OCI-LY1 (cell line): Measurements from ENCODE around the gene TNFRSF21.

Experiments used
- H2AFZ ChIP-seq: fragments of 200-600 bp; sonication (generic), shearing (Covaris generic); 2 replicates; pipeline ENCODE4 v1.6.0; 2014; ENCODE audit warnings: antibody characterized with exemption, mild to moderate bottlenecking, low read length
- H3F3A ChIP-seq: fragments of 200-600 bp; sonication (generic), shearing (Covaris generic); 2 replicates; pipeline ENCODE4 v1.6.0; 2014; ENCODE audit warnings: mild to moderate bottlenecking, antibody characterized with exemption, low read length, moderate library complexity; ENCODE audit not compliant: insufficient read depth
- H3K27ac ChIP-seq: fragments of 200-600 bp; sonication (generic); 2 replicates; pipeline ENCODE4 v1.5.1; 2014; ENCODE audit warnings: low read length, mixed run types, mild to moderate bottlenecking, low read depth; ENCODE audit not compliant: poor library complexity, severe bottlenecking
- H3K27me3 ChIP-seq: fragments of 200-600 bp; sonication (generic); 2 replicates; pipeline ENCODE4 v1.6.0; 2014; ENCODE audit warnings: antibody characterized with exemption, mild to moderate bottlenecking, low read length, moderate library complexity; ENCODE audit not compliant: insufficient read depth
- H3K36me3 ChIP-seq: fragments of 200-600 bp; sonication (generic); 2 replicates; pipeline ENCODE4 v1.6.1; 2014; ENCODE audit warnings: mild to moderate bottlenecking, antibody characterized with exemption, low read length, moderate library complexity, mixed read lengths; ENCODE audit not compliant: insufficient read depth
- H3K4me1 ChIP-seq: fragments of 200-600 bp; sonication (generic); 2 replicates; pipeline ENCODE4 v1.5.1; 2014; ENCODE audit warnings: mild to moderate bottlenecking, low read length, moderate library complexity; ENCODE audit not compliant: insufficient read depth, severe bottlenecking
- H3K4me2 ChIP-seq: fragments of 200-600 bp; sonication (generic), shearing (Covaris generic); 2 replicates; pipeline ENCODE4 v1.6.1; 2014; ENCODE audit warnings: low read length
- H3K4me3 ChIP-seq: fragments of 200-600 bp; sonication (generic); 2 replicates; pipeline ENCODE4 v1.5.1; 2014; ENCODE audit warnings: low read length, low read depth, mild to moderate bottlenecking, mixed read lengths; ENCODE audit not compliant: poor library complexity, severe bottlenecking
- H3K79me2 ChIP-seq: fragments of 200-600 bp; shearing (Covaris generic); 2 replicates; pipeline ENCODE4 v1.6.1; 2016; ENCODE audit warnings: mixed run types, low read length, mixed read lengths; ENCODE audit not compliant: insufficient read depth
- H3K9ac ChIP-seq: fragments of 200-600 bp; sonication (generic), shearing (Covaris generic); 2 replicates; pipeline ENCODE4 v1.6.1; 2014; ENCODE audit warnings: mild to moderate bottlenecking, low read length, mixed read lengths
- H3K9me2 ChIP-seq: fragments of 200-600 bp; sonication (generic), shearing (Covaris generic); 2 replicates; pipeline ENCODE4 v1.6.1; 2014; ENCODE audit warnings: low read depth, mild to moderate bottlenecking, low read length, mixed read lengths
- H3K9me3 ChIP-seq: fragments of 200-600 bp; shearing (Covaris generic); 2 replicates; pipeline ENCODE4 v1.6.1; 2014; ENCODE audit warnings: low read length, mixed read lengths
- H4K20me1 ChIP-seq: fragments of 200-600 bp; sonication (generic), shearing (Covaris generic); 2 replicates; pipeline ENCODE4 v1.6.0; 2016; ENCODE audit warnings: mild to moderate bottlenecking, low read length; ENCODE audit not compliant: insufficient read depth
- CTCF ChIP-seq: fragments of 200-600 bp; sonication (generic), shearing (Covaris generic); IDR thresholded peaks from 2 replicates; pipeline ENCODE4 v1.5.1; 2017; ENCODE audit warnings: mild to moderate bottlenecking, antibody characterized with exemption, low read length, moderate library complexity, mixed read lengths
- EZH2 ChIP-seq: fragments of 200-600 bp; sonication (generic), shearing (Covaris generic); IDR thresholded peaks from 2 replicates; pipeline ENCODE4 v1.8.0; 2017; ENCODE audit warnings: borderline replicate concordance, mixed run types, mild to moderate bottlenecking, antibody characterized with exemption, low read length, moderate library complexity, mixed read lengths

TNFRSF21 gene

DNA sequence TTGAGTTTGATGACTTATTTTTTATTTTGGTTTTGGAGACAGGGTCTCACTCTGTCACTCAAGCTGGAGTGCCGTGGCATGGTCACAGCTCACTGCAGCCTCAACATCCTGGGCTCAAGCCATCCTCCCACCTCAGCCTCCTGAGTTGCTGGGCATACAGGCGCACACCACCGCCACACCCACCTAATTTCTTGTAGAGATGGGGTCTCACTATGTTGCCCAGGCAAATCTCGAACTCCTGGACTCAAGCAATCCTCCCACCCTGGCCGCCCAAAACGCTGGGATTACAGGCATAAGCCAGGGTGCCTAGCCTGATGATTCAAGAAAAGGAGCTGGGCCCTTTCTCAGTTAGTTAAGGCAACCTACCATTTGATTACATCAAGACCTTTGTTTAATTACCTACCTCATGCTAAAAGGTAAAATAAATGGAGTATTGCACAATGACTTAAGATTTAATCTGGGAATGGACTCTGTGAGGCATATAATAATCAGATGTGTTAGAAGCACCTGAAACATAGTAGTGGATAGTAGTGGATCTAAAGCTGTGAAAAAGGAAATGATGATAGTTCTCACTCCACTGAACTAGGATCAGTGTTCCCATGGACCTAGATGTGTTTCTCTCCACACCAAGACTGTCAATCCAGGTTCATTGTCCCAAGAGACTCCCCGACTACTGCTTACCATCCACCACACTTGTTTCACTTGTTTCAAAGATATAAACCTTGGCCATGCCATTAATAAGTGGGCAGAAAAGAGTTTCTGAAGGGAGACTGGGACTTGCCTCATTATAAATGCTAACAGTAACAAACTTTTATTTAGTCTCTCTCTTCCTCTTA is 2.1 kb downstream of the TNFRSF21 start:
- no peaks in the 10 kb centered on the region for H4K20me1 ChIP-seq
- no peak overlapping the region for H2AFZ ChIP-seq
- no peak overlapping the region for H3K4me3 ChIP-seq
- H3K9me2 ChIP-seq = no peaks in the 10 kb centered on the region
- no peaks in the 10 kb centered on the region for H3K79me2 ChIP-seq
- no peaks in the 10 kb centered on the region for H3K27me3 ChIP-seq
- H3K9me3 ChIP-seq = no peaks in the 10 kb centered on the region
- no peak overlapping the region for H3K9ac ChIP-seq
- no peak overlapping the region for H3K27ac ChIP-seq
- no peaks in the 10 kb centered on the region for H3F3A ChIP-seq
- no peaks in the 10 kb centered on the region for H3K36me3 ChIP-seq
- H3K4me2 ChIP-seq = peak overlapping the region; percentile 71; the same call in 1 of the 2 replicates
- H3K4me1 ChIP-seq = peaks cover 10% of the 10 kb centered on the region
- TF ChIP-seq EZH2 = no peak

DNA sequence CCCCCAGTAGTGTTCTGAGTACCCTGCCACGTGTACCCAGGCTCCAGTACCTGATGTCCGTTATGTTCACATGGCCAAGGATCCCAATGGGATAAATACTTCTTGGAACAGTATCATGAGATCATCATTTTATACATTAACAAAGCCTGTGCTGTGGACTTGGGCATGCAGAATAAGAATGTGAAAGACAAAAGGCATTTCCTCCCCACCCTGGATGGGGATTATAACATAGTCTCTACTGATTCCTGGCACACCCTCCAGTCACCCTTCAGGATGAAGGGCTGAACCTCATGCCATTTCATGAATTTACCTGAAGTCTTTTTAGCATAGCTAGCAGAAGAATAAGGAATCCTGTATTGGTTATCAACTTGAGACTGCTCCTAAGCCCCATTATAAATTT is 2.8 kb downstream of the TNFRSF21 start:
- no peak overlapping the region for H3K4me2 ChIP-seq
- H3K79me2 ChIP-seq = no peaks in the 10 kb centered on the region
- H3K9me3 ChIP-seq = no peaks in the 10 kb centered on the region
- H3F3A ChIP-seq = no peaks in the 10 kb centered on the region
- no peaks in the 10 kb centered on the region for H3K27me3 ChIP-seq
- TF ChIP-seq CTCF (no peak), EZH2 (no peak)
- H3K9me2 ChIP-seq = no peaks in the 10 kb centered on the region
- H2AFZ ChIP-seq = no peak overlapping the region
- H3K4me3 ChIP-seq = no peak overlapping the region
- no peaks in the 10 kb centered on the region for H3K36me3 ChIP-seq
- H4K20me1 ChIP-seq = no peaks in the 10 kb centered on the region
- no peak overlapping the region for H3K9ac ChIP-seq
- H3K4me1 ChIP-seq = peaks cover 10% of the 10 kb centered on the region
- H3K27ac ChIP-seq = no peak overlapping the region

GRCh38 chr6:47303861-47304260 is 5.8 kb downstream of the TNFRSF21 start:
- H3F3A ChIP-seq = no peaks in the 10 kb centered on the region
- H3K9me3 ChIP-seq = no peaks in the 10 kb centered on the region
- no peak overlapping the region for H2AFZ ChIP-seq
- TF ChIP-seq EZH2 (no peak), CTCF (no peak)
- no peaks in the 10 kb centered on the region for H3K36me3 ChIP-seq
- H3K27ac ChIP-seq = no peak overlapping the region
- H3K4me1 ChIP-seq = peaks cover 5% of the 10 kb centered on the region
- H3K4me2 ChIP-seq = no peak overlapping the region
- H3K9me2 ChIP-seq = no peaks in the 10 kb centered on the region
- no peak overlapping the region for H3K9ac ChIP-seq
- no peaks in the 10 kb centered on the region for H4K20me1 ChIP-seq
- H3K79me2 ChIP-seq = no peaks in the 10 kb centered on the region
- no peaks in the 10 kb centered on the region for H3K27me3 ChIP-seq
- no peak overlapping the region for H3K4me3 ChIP-seq

GRCh38 chr6:47303342-47303741 is 6.4 kb downstream of the TNFRSF21 start:
- H3K9me3 ChIP-seq = no peaks in the 10 kb centered on the region
- H3K4me1 ChIP-seq = no peaks in the 10 kb centered on the region
- H3K27me3 ChIP-seq = no peaks in the 10 kb centered on the region
- no peak overlapping the region for H3K27ac ChIP-seq
- no peaks in the 10 kb centered on the region for H3K79me2 ChIP-seq
- no peaks in the 10 kb centered on the region for H3F3A ChIP-seq
- no peaks in the 10 kb centered on the region for H3K36me3 ChIP-seq
- no peak overlapping the region for H3K9ac ChIP-seq
- no peak overlapping the region for H3K4me2 ChIP-seq
- no peaks in the 10 kb centered on the region for H3K9me2 ChIP-seq
- no peak for TF ChIP-seq CTCF
- TF ChIP-seq EZH2 = no peak
- H2AFZ ChIP-seq = no peak overlapping the region
- no peaks in the 10 kb centered on the region for H4K20me1 ChIP-seq
- H3K4me3 ChIP-seq = no peak overlapping the region
